ENCODE data around the gene PRKCD. TPM values are rescaled to one million over a fixed set of nuclear protein-coding genes. Genes with fewer than 3 reads are reported as not detected.

Gene PRKCD
- total and polyA plus RNA-seq, 2 of the 4 experiments (the other 2 are of a cell fraction): 4.3 to 19.0 TPM

DNA sequence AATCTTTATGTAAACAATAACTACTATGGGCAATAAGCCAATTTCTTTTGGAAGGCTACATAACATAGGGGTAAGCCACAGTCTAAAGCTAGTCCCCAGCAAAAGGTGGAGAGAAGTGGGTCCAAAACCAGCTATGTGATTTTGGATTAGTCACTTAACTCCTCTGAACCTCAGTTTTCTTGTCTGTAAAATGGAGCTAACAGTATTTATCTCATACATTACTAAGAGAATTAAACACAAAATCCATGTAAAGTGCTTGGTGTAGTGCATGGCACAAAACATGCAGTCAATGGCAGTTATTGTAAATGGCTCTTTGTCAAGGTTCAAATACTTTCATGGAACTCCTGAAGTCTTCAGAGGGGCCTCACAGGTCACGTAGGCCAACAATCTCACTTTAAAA, 44.1 kb upstream of the PRKCD start:
- no peak for TF ChIP-seq MXI1 (IDR thresholded peaks at IDR 0.05; ENCODE audit: borderline replicate concordance, low read depth, low read length)
- no peak for TF ChIP-seq FOS (IDR thresholded peaks at IDR 0.05; ENCODE audit: low read depth, low read length)
- TF ChIP-seq RCOR1 (IDR thresholded peaks at IDR 0.05; ENCODE audit: insufficient replicate concordance, low read length): no peak
- no peak for TF ChIP-seq RAD21 (IDR thresholded peaks at IDR 0.05; ENCODE audit: low read length)
- no peak for TF ChIP-seq CHD1 (IDR thresholded peaks at IDR 0.05; ENCODE audit: low read depth, low read length)
- TF ChIP-seq, protein P1, sequence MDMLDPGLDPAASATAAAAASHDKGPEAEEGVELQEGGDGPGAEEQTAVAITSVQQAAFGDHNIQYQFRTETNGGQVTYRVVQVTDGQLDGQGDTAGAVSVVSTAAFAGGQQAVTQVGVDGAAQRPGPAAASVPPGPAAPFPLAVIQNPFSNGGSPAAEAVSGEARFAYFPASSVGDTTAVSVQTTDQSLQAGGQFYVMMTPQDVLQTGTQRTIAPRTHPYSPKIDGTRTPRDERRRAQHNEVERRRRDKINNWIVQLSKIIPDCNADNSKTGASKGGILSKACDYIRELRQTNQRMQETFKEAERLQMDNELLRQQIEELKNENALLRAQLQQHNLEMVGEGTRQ (IDR thresholded peaks at IDR 0.05; ENCODE audit: low read depth, low read length): no peak
- no peak for TF ChIP-seq CEBPB (IDR thresholded peaks at IDR 0.05; ENCODE audit: low read depth, low read length)
- no peak for TF ChIP-seq SMC3 (IDR thresholded peaks at IDR 0.05; ENCODE audit: low read depth, low read length)
- no peak for TF ChIP-seq MAZ (IDR thresholded peaks at IDR 0.05; ENCODE audit: borderline replicate concordance, low read depth, low read length)
- TF ChIP-seq, protein P2, sequence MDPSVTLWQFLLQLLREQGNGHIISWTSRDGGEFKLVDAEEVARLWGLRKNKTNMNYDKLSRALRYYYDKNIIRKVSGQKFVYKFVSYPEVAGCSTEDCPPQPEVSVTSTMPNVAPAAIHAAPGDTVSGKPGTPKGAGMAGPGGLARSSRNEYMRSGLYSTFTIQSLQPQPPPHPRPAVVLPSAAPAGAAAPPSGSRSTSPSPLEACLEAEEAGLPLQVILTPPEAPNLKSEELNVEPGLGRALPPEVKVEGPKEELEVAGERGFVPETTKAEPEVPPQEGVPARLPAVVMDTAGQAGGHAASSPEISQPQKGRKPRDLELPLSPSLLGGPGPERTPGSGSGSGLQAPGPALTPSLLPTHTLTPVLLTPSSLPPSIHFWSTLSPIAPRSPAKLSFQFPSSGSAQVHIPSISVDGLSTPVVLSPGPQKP (IDR thresholded peaks at IDR 0.05; ENCODE audit: borderline replicate concordance, low read depth, low read length): no peak
- TF ChIP-seq POLR2A (IDR thresholded peaks at IDR 0.05; ENCODE audit: low read depth, low read length): no peak
- TF ChIP-seq RFX5 (IDR thresholded peaks at IDR 0.05; ENCODE audit: low read depth, low read length): no peak
- TF ChIP-seq MAFK (IDR thresholded peaks at IDR 0.05; ENCODE audit: low read depth, low read length): no peak
- TF ChIP-seq NFE2L2 (IDR thresholded peaks at IDR 0.05; ENCODE audit: low read depth, low read length): no peak
- H3K36me3 ChIP-seq (ENCODE audit: control insufficient read depth, insufficient read depth, low read length): peaks cover 35% of the 10 kb centered on the region
- ChIA-PET CTCF (no interaction called here), POLR2A (ENCODE audit: unreplicated experiment) (no interaction called here)
- intact Hi-C loops (cut with micrococcal nuclease) (no loop called here), dilution Hi-C loops (cut with HindIII; ENCODE audit: low sequenced_read_pairs, unreplicated experiment) (no loop called here), in situ Hi-C loops (cut with MboI; ENCODE audit: low sequenced_read_pairs) (loop anchor here (25.0 kb wide), 1 partner anchor 595 kb away; no protein-coding TSS in a partner anchor)
- peaks cover 12% of the 10 kb centered on the region for H3K4me1 ChIP-seq (ENCODE audit: control insufficient read depth, insufficient read depth, low read length)
- H2BK15ac ChIP-seq (ENCODE audit: low read depth, low read length): no peak overlapping the region
- H4K8ac ChIP-seq (ENCODE audit: low read depth in 2 of 2, low read length in 2 of 2): no peak overlapping the region
- H4K91ac ChIP-seq (ENCODE audit: insufficient read depth, low read depth, low read length): no peak overlapping the region
- no peak overlapping the region for H2BK5ac ChIP-seq (ENCODE audit: low read depth, low read length, poor library complexity, severe bottlenecking)
- no TSS peak for BruUV-seq (replicated peaks)
- peaks cover 8% of the 10 kb centered on the region for H3K9me1 ChIP-seq (ENCODE audit: insufficient read depth, low read length)
- peaks cover 0 to 3% of the 10 kb centered on the region in 2 experiments; a peak in 1 of 4 replicates for H3K79me1 ChIP-seq (ENCODE audit: low read depth in 1 of 2, low read length in 2 of 2)
- no peak overlapping the region for H2AK5ac ChIP-seq (ENCODE audit: low read depth, low read length)
- no peaks in the 10 kb centered on the region for H3K27me3 ChIP-seq (ENCODE audit: control insufficient read depth, insufficient read depth, low read length)
- no peak overlapping the region for H2BK20ac ChIP-seq (ENCODE audit: low read depth, low read length)
- H3K14ac ChIP-seq (replicated peaks; ENCODE audit: low read depth, low read length): no peak overlapping the region
- H3K18ac ChIP-seq (ENCODE audit: low read depth, low read length): no peak overlapping the region
- no CpG with 5 or more reads among the region's 1 CpG for WGBS, 2 experiments (ENCODE audit: extremely low coverage in 2 of 2, insufficient read length in 1 of 2)
- ATAC-seq (ENCODE audit: low read depth) (no peak), DNase-seq (no peak)
- no peaks in the 10 kb centered on the region for H4K20me1 ChIP-seq (ENCODE audit: insufficient read depth, low read length)
- no peak overlapping the region for H3K56ac ChIP-seq (ENCODE audit: extremely low read depth, insufficient read depth, low read length)
- H2AK9ac ChIP-seq (replicated peaks; ENCODE audit: low read depth, low read length, poor library complexity): no peak overlapping the region
- no peak overlapping the region for H2BK120ac ChIP-seq (ENCODE audit: low read depth, low read length)
- no peak overlapping the region for H3K4me3 ChIP-seq (ENCODE audit: insufficient read depth, low read depth, low read length)
- H3K9me3 ChIP-seq (ENCODE audit: control insufficient read depth, insufficient read depth, low read length): no peaks in the 10 kb centered on the region
- no peak overlapping the region for H3K23ac ChIP-seq (ENCODE audit: low read depth, low read length)
- H3K9ac ChIP-seq (ENCODE audit: low read depth, low read length): no peak overlapping the region
- H4K5ac ChIP-seq (ENCODE audit: low read depth, low read length): no peak overlapping the region
- no peak overlapping the region for H3K4ac ChIP-seq (ENCODE audit: low read depth, low read length)
- H3K4me2 ChIP-seq (ENCODE audit: low read depth, low read length): no peak overlapping the region
- H2AFZ ChIP-seq (replicated peaks; ENCODE audit: low read length, poor library complexity): no peak overlapping the region
- no peak overlapping the region for H3K27ac ChIP-seq (ENCODE audit: insufficient read depth, low read length)

Measured in IMR-90 (cell line).